IgD-negative memory B cell (primary cell): ENCODE results near the gene NCOR2. TPM values are rescaled to one million over a fixed set of nuclear protein-coding genes. Genes with fewer than 3 reads are reported as not detected.

Experiments
- H3K27ac Mint-ChIP-seq, 3 donors: one replicate each; pipeline ENCODE4 v1.8.0; 2020 to 2022; ENCODE audit warnings: mild to moderate bottlenecking in 3 of 3, mixed read lengths in 3 of 3, moderate library complexity in 1 of 3
- H3K27me3 Mint-ChIP-seq: one replicate; pipeline ENCODE4 v1.8.0; 2021; ENCODE audit warnings: mixed read lengths
- H3K36me3 Mint-ChIP-seq: one replicate; pipeline ENCODE4 v1.8.0; 2020; ENCODE audit warnings: mild to moderate bottlenecking, mixed read lengths
- H3K4me1 Mint-ChIP-seq, 3 donors: one replicate each; pipeline ENCODE4 v1.8.0; 2020 to 2022; ENCODE audit warnings: mixed read lengths in 3 of 3, mild to moderate bottlenecking in 1 of 3
- H3K4me3 Mint-ChIP-seq, 4 donors: one replicate each; pipeline ENCODE4 v1.8.0; 2020 to 2022; ENCODE audit warnings: mild to moderate bottlenecking in 4 of 4, mixed read lengths in 4 of 4, moderate library complexity in 3 of 4
- H3K9me3 Mint-ChIP-seq, 3 donors: one replicate each; pipeline ENCODE4 v1.8.0; 2020 to 2021; ENCODE audit warnings: mixed read lengths in 3 of 3, mild to moderate bottlenecking in 1 of 3
- polyA plus RNA-seq: library from polyadenylated mRNA; unstranded; fragments of 300-500 nt; fragmentation: Illumina TruSeq; gene quantifications from one replicate; pipeline ENCODE4 v1.2.3, GENCODE V29; 2021

NCOR2 gene
- polyA plus RNA-seq, 1 donor from 2014 or later = 9.9 TPM

GRCh38 chr12:124562796-124563181, 4.6 kb downstream of the NCOR2 start:
- Mint-ChIP-seq H3K4me3 (peak overlapping the region in 1 of 4 donors; percentile 82), H3K36me3 (peaks cover 3% of the 10 kb centered on the region), H3K4me1 (peaks cover 16 to 31% (median 26%) of the 10 kb centered on the region in 3 donors), H3K27me3 (no peaks in the 10 kb centered on the region), H3K27ac (peak overlapping the region in 1 of 3 donors; percentile 46), H3K9me3 (no peaks in the 10 kb centered on the region)

GRCh38 chr12:124562018-124562795, 5.2 kb downstream of the NCOR2 start:
- H3K4me1 Mint-ChIP-seq = peaks cover 13 to 31% (median 28%) of the 10 kb centered on the region in 3 donors
- H3K27ac Mint-ChIP-seq = peak overlapping the region in 1 of 3 donors; percentile 23
- no peaks in the 10 kb centered on the region for H3K9me3 Mint-ChIP-seq
- no peaks in the 10 kb centered on the region for H3K27me3 Mint-ChIP-seq
- H3K4me3 Mint-ChIP-seq = peak overlapping the region in 2 of 4 donors; percentile 65 to 82
- H3K36me3 Mint-ChIP-seq = peaks cover 3% of the 10 kb centered on the region

GRCh38 chr12:124561231-124561630, 6.2 kb downstream of the NCOR2 start:
- Mint-ChIP-seq H3K27me3 (no peaks in the 10 kb centered on the region), H3K9me3 (no peaks in the 10 kb centered on the region), H3K4me3 (peak overlapping the region in 3 of 4 donors; percentile 13 to 57 (median 45)), H3K4me1 (peaks cover 13 to 32% (median 26%) of the 10 kb centered on the region in 3 donors), H3K27ac (peak overlapping the region in 2 of 3 donors; percentile 53 to 74), H3K36me3 (peaks cover 3% of the 10 kb centered on the region)

GRCh38 chr12:124560146-124560890, 7.1 kb downstream of the NCOR2 start:
- H3K4me1 Mint-ChIP-seq = peaks cover 7 to 31% (median 26%) of the 10 kb centered on the region in 3 donors
- no peaks in the 10 kb centered on the region for H3K9me3 Mint-ChIP-seq
- H3K4me3 Mint-ChIP-seq = peak overlapping the region in 1 of 4 donors; percentile 13
- H3K36me3 Mint-ChIP-seq = peaks cover 3% of the 10 kb centered on the region
- peak overlapping the region in 1 of 3 donors; percentile 53 for H3K27ac Mint-ChIP-seq
- H3K27me3 Mint-ChIP-seq = no peaks in the 10 kb centered on the region

GRCh38 chr12:124559182-124560017, 8.0 kb downstream of the NCOR2 start:
- Mint-ChIP-seq H3K4me3 (peak overlapping the region in 1 of 4 donors; percentile 32), H3K27me3 (no peaks in the 10 kb centered on the region), H3K4me1 (peaks cover 7 to 34% (median 29%) of the 10 kb centered on the region in 3 donors), H3K27ac (no peak overlapping the region), H3K36me3 (peaks cover 3% of the 10 kb centered on the region), H3K9me3 (no peaks in the 10 kb centered on the region)

- H3K4me1 Mint-ChIP-seq = peaks cover 10 to 32% (median 29%) of the 10 kb centered on the region in 3 donors
- H3K9me3 Mint-ChIP-seq = no peaks in the 10 kb centered on the region
- H3K27ac Mint-ChIP-seq = no peak overlapping the region
- H3K4me3 Mint-ChIP-seq = no peak overlapping the region
- no peaks in the 10 kb centered on the region for H3K27me3 Mint-ChIP-seq
- H3K36me3 Mint-ChIP-seq = peaks cover 3% of the 10 kb centered on the region
These were observed 9.1 kb downstream of the NCOR2 start for GRCh38 chr12:124558313-124558712.

GRCh38 chr12:124557518-124558223, 9.7 kb downstream of the NCOR2 start:
- peaks cover 15 to 32% (median 31%) of the 10 kb centered on the region in 3 donors for H3K4me1 Mint-ChIP-seq
- no peaks in the 10 kb centered on the region for H3K9me3 Mint-ChIP-seq
- no peak overlapping the region for H3K4me3 Mint-ChIP-seq
- H3K27ac Mint-ChIP-seq = no peak overlapping the region
- H3K27me3 Mint-ChIP-seq = no peaks in the 10 kb centered on the region
- H3K36me3 Mint-ChIP-seq = peaks cover 3% of the 10 kb centered on the region

- Mint-ChIP-seq H3K4me1 (peaks cover 20 to 33% (median 33%) of the 10 kb centered on the region in 3 donors), H3K27ac (no peak overlapping the region), H3K9me3 (no peaks in the 10 kb centered on the region), H3K4me3 (no peak overlapping the region), H3K27me3 (no peaks in the 10 kb centered on the region), H3K36me3 (peaks cover 3% of the 10 kb centered on the region)
These were observed 10.4 kb downstream of the NCOR2 start for GRCh38 chr12:124556896-124557501.

- Mint-ChIP-seq H3K27me3 (no peaks in the 10 kb centered on the region), H3K9me3 (no peaks in the 10 kb centered on the region), H3K27ac (no peak overlapping the region), H3K4me1 (peaks cover 27 to 35% (median 34%) of the 10 kb centered on the region in 3 donors), H3K4me3 (no peak overlapping the region), H3K36me3 (no peaks in the 10 kb centered on the region)
These were observed 11.3 kb downstream of the NCOR2 start for GRCh38 chr12:124556074-124556466.

- Mint-ChIP-seq H3K4me1 (peaks cover 29 to 35% (median 35%) of the 10 kb centered on the region in 3 donors), H3K9me3 (no peaks in the 10 kb centered on the region), H3K27me3 (no peaks in the 10 kb centered on the region), H3K27ac (no peak overlapping the region), H3K4me3 (peak overlapping the region in 1 of 4 donors; percentile 47), H3K36me3 (no peaks in the 10 kb centered on the region)
These were observed 12.0 kb downstream of the NCOR2 start for GRCh38 chr12:124555168-124556073.

GRCh38 chr12:124554429-124555029, 12.9 kb downstream of the NCOR2 start:
- Mint-ChIP-seq H3K27ac (no peak overlapping the region), H3K27me3 (no peaks in the 10 kb centered on the region), H3K4me3 (peak overlapping the region in 1 of 4 donors; percentile 8), H3K4me1 (peaks cover 34 to 38% (median 36%) of the 10 kb centered on the region in 3 donors), H3K9me3 (no peaks in the 10 kb centered on the region), H3K36me3 (no peaks in the 10 kb centered on the region)

- peak overlapping the region in 1 of 3 donors; percentile 85 for H3K27ac Mint-ChIP-seq
- H3K27me3 Mint-ChIP-seq = no peaks in the 10 kb centered on the region
- no peaks in the 10 kb centered on the region for H3K9me3 Mint-ChIP-seq
- peaks cover 35 to 38% (median 37%) of the 10 kb centered on the region in 3 donors for H3K4me1 Mint-ChIP-seq
- no peaks in the 10 kb centered on the region for H3K36me3 Mint-ChIP-seq
- peak overlapping the region in 1 of 4 donors; percentile 51 for H3K4me3 Mint-ChIP-seq
These were observed 13.5 kb downstream of the NCOR2 start for GRCh38 chr12:124553862-124554428.
